Fibroblast of skin of left biceps (primary cell): ENCODE data around the gene HEBP2.
"Not testable (repeated sequence)": the region's sequence is repeated elsewhere in the genome, so short reads cannot be mapped to it uniquely, and the experiment has no call there.

Experiments used
- DNase-seq, 2 experiments: peaks; one replicate each; pipeline ENCODE4 v3.0.0-alpha.2; 2013; ENCODE audit warnings: low read depth in 2 of 2

HEBP2 gene

GRCh38 chr6:138424004-138424904 lies 20.2 kb downstream of the HEBP2 start:
- no peak for DNase-seq

DNA sequence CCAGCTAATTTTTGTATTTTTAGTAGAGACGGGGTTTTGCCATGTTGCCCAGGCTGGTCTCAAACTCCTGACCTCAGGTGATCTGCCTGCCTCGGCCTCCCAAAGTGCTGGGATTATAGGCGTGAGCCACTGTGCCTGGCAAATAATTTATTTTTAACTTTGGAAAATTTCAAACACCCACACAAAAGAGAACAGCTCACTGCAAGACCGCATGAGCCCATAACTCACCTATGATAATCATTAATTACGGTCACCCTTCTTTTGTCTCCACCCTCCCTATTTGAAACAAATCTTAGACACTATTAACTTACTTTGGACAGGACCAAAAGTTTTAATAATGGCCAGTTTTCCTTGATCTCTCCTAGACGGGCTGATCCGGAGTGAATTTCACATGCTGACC lies 21.2 kb downstream of the HEBP2 start:
- not testable (repeated sequence) for DNase-seq

- DNase-seq, result no peak
These were observed 22.6 kb downstream of the HEBP2 start for GRCh38 chr6:138426500-138427123.

- DNase-seq, result no peak
These were observed 23.7 kb downstream of the HEBP2 start for GRCh38 chr6:138427701-138428100.

DNA sequence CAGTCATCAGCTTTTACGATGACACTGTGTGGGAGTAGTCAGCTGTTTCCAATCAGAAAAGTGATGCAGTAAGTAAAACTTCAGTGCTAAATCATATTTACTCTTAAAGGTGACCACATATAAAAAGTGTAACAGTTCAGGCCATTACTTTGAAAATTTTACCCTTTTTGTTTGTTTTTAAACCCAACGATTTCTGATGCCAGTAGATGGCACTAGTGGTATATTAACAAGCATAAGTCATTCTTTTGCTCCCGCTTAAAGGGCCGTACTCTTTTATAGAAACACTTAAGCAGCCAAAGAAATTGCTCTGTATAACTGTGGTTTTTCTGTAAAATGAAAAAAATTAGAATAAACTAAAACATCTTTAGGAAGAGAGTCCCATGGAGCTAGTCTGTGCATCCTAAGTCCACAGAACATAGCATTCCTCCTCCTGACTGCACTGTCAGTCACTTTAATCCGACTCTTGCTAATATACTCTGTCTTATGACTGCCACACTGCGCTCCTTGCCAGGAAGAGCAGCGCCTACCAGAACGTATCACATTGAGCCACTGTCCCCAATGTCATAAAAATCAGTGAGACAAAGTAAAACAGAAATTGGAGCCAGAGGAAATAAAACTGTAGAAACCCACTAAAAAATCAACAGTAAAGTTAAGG lies 25.0 kb downstream of the HEBP2 start:
- DNase-seq, result peak; percentile 15 to 23

DNA sequence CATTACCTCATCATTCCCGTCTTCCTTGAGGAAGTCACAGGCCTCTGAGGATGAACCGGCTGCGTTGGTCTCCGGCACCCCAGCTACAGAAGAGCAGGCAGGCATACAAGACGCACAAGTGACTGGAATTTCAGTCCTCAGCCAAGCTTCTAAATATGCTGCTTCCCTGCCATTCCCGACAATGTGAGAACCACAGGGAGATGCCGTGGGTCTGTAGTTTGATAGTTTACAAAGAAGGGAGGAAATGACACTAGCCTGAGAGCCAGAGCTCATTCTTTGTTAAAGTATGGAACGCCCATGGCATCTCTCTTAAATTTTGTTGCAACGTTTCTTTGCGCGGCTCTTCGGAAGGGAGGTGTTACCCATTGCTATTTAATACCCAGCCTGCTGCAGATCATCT lies 25.7 kb downstream of the HEBP2 start:
- no peak for DNase-seq

- DNase-seq, result no peak
These were observed 26.5 kb downstream of the HEBP2 start for GRCh38 chr6:138430361-138431145.

DNA sequence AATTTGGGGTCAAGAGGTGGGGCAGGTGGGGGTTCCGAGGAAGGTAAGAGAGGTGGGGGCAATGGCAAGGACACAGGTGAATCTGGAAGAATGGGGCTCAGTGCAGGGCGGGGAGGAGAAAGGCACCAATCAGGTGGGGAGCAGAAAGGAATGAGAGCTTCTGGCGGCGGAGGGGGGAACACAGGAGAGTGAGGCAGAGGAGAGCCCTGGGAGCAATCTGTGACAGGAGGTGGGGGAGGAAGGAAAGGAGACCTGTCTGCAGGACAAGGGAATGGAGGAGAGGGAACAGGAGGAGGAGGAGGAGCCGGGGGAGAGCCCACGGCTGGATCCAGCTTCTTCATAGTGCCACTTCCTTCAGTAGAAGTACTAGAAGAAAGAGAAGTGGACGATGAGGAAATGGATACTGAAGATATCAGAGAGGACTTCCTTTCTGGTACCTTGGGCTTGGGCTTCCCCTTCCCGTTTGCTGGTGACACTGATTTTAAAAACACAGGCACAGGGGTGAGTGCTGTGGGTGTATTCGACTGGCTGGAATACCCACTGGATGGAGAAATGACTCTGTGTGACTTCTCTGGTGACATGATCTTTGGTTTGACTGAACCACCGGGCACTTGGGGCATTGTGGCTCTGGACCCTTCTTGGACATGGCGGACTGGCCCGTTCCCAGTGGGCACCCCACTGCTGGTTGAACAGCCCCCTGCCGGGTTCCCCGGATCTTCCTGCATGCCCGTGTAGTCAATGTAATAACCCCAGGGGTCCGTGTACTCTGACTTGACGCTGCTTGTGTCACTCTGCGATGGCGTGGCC lies 27.4 kb downstream of the HEBP2 start:
- no peak for DNase-seq

DNA sequence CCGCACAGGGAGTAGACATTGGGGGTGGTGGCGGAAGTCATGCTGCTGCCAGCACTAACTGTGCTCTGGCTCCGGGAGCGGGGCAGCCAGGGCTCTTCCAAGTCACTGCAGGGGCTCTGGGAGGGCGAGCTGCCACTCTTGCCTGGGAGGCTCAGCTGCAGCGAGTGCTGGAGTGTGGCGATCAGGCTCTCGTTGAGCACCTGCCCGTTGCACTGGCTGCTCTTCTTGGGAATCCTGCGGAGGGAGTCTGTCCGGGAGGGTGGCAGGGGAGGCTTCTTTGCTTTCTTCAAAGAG lies 28.0 kb downstream of the HEBP2 start:
- DNase-seq, result no peak

DNA sequence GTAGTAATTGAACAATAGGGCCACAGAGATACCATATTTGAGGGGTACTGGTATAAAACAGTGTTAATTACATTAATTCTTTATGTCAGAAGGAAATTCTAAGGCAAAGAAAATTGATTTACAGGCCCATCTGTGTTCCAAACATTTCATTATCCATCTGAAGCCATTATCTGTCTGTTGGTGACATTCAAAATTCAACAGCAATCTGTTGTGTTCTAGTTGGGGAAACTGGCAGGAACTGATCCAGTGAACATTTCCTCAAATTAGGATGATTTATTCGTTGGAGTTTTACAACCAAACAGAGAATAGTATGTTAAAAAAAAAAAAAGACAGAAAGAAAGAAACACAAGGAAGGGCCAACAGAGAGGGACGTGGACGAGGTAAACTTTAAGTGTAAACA lies 30.1 kb downstream of the HEBP2 start:
- DNase-seq, result no peak

DNA sequence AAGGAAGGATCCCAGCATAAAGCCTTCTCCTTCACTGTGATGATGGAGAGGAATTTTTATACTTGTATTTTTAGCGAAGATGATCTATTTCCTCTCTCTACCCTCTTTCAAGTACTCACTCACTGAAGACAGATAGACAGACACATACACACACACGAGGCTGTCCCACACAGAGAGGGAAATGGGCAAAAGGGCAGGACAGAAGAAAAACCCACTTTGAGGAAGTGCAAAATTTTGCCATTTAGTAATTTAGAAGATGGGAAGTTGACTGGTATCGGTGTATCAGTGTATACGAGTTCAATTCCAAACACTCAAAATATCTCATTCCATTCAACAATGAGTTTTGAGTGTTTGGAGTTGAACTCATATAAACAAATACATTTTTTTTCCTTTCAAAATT lies 30.9 kb downstream of the HEBP2 start:
- DNase-seq, result no peak

DNA sequence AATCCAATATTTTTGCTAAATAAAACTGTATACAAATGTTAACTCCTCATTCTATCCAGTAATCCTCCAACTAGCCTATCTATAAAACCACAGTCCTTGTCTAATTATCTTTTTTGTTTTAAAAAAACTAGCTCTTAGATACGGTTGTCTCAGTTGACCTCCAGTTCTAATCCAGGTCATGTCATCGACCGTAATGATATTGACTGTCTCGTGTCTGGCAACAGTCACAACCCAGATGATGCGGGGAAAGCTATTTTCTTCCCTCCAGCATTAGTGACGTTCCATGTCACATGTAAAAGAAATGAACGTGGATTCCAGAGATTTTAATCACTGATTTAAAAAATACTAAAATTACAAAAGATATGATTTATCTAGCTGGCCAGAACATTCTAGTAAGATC lies 35.5 kb downstream of the HEBP2 start:
- DNase-seq, result no peak

DNA sequence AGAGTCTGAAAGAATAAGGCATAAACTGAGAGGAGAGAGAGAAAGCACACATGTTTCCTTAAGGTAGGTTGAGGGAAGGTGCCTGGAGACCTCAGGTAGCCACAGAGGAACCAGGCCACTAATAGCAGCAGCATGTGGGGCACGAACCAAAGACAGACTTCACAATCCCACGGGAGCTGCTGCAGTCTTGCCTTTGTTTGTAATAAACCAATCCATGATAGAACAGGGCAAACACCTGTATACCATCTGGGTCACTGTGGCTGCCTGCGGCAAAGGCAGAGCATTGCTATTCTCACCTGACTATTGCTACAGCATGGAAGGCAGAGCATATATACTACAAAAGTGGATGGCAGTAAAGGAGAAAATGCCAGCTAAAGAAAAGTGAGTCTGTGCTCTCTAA lies 36.3 kb downstream of the HEBP2 start:
- DNase-seq, result no peak

DNA sequence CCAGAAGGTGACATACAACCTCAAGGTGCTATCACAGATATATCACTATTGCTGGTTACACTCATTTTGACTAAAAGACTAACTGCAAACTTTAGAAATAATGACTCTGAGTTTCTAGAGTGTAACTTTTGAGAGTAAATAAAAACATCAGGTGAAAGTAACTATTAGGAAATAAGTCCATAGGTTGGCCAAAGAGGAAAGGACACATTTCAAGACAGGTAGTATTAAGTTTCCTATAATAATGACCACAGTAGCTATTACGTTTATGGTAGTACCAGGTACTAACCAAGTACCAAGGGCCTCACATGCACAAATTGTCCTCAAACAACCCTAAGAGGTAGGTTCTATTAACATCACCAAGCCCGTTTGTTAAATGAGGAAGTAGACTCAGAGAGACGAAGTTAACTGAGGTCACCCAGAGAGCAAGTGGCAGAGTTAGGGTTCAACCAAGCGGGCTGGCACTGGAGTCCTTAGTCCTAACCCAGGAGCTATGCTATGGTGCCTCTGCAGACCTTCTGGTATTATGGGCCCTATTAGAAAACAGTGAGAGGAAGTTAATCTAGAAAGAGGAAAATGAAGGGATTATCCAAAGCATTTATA lies 36.8 kb downstream of the HEBP2 start:
- no peak for DNase-seq

DNA sequence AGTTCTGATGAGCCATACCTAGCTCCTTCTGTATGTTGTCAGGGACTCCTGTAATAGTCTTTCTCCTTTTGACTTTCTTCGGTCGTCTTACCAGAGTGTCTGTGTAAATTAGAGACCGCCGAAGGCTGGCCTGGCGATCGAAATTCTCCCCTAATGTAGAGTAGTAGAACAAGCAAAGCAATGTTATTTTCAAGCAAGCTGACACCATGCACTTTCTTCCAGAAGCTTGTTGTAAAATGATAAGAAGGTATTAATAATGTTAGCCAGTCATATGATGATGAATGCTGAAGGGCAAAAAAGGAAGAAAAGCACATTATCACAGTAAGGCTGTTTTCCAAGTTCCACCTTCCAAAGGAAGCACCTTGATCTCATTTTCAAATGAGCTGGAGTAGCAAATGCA lies 37.9 kb downstream of the HEBP2 start:
- DNase-seq, result no peak

DNA sequence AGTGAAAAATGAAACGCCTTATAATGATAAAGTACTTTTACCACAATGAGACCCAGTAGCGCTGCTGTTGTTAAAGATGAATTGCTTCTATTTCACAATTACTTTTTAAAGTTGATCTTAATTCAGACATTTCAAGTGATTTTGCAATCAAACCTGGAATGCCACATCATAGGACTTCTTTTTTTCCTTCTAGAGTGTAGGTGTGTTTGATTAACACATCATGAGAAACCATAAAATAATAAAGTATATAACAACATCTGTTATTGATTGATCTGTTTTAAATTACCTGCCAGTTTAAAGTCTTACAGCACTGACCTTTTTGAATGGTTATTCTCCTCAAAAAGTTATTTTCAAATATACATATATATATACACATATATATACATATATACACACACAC lies 38.6 kb downstream of the HEBP2 start:
- no peak for DNase-seq

DNA sequence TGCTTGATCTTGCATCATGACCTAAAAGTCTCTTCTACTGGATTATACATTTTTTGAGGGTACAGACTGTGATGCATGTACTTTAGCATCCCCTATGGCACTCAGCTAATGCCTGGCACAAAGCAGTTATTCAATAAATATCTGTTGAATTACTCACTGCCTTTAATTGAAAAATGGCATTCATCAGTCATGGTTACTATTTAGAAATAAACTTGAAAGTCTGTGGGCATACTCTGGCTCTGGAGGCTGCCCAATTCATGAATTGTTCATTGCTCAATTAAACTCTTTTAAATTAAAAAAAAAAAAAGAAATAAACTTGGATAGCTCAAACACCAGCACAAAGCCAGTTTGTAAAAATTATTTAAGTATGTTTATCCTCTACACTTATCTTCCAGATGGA lies 40.0 kb downstream of the HEBP2 start:
- no peak for DNase-seq

DNA sequence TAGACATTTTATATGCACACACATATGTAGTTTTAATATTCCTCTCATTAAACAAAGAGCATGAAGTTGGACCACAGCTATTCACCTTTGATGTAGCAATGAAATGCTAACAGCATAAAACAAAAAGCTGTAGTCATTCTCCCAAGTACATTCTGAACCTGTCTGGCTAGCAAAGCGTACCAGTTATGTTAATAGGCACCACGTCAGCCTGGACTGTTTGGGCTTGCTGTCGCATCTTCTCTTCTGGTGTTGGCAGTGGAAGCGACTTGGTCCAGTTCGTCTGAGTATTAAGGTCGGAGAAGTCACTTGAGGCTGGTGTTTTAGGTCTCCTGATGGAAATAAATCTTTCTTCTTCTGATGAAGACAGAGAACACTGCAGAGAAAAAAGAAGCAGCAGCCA lies 42.8 kb downstream of the HEBP2 start:
- no peak for DNase-seq

DNA sequence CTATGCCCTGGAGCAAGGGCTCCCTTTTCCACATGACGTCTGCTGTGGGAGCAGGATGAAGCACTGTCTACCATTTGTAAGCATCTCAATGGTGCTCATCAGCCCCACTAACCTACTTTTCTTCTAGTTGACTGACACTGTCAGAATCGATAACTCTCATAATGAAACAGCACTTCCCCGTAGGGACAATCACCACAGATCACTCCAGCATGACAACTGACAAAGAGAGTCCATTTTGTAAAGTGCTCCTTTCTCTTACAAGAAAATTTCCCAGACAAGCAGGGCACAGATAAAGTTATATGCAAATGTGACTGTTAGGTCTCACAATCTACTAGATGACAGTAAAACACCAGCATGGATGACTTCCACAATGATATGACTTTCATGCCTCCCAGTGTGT lies 46.4 kb downstream of the HEBP2 start:
- no peak for DNase-seq

GRCh38 chr6:138451043-138451442 lies 47.0 kb downstream of the HEBP2 start:
- no peak for DNase-seq
